Thoracic aorta (tissue), 2 donors: Measurements from ENCODE around the gene IMMT. TPM values are rescaled to one million over a fixed set of nuclear protein-coding genes. Genes with fewer than 3 reads are reported as not detected.

Experiments
- ATAC-seq: fragments of 150-250 bp; one replicate; pipeline ENCODE4 v1.8.0; 2017; ENCODE audit warnings: low read depth; ENCODE audit not compliant: insufficient number of reproducible peaks, low FRiP score
- DNase-seq: peaks from one replicate; pipeline ENCODE4 v3.0.0-alpha.2; 2020; ENCODE audit warnings: low spot score
- H3K27ac ChIP-seq, 2 donors: fragments of 200-600 bp; sonication (generic); 1 replicate in 1 of 2; 2 replicates in 1 of 2; pipeline ENCODE4 v1.5.1; 2016; ENCODE audit warnings: mild to moderate bottlenecking in 2 of 2, moderate library complexity in 2 of 2
- H3K27me3 ChIP-seq: fragments of 200-600 bp; sonication (generic); replicated peaks from 2 replicates; pipeline ENCODE4 v1.6.0; 2016; ENCODE audit warnings: mild to moderate bottlenecking; ENCODE audit not compliant: insufficient read depth
- H3K36me3 ChIP-seq: fragments of 200-600 bp; sonication (generic); one replicate; pipeline ENCODE4 v1.5.1; 2016
- H3K4me1 ChIP-seq, 2 donors: fragments of 200-600 bp; sonication (generic); 1 replicate in 1 of 2; 2 replicates in 1 of 2; pipeline versions ENCODE4 v1.5.1 to v1.6.0; 2016; ENCODE audit warnings: low read depth in 2 of 2, mild to moderate bottlenecking in 1 of 2; ENCODE audit not compliant: control insufficient read depth in 1 of 2
- H3K4me3 ChIP-seq: fragments of 200-600 bp; sonication (generic); 2 replicates; pipeline ENCODE4 v1.5.1; 2016; ENCODE audit warnings: mild to moderate bottlenecking
- H3K9me3 ChIP-seq: fragments of 200-600 bp; sonication (generic); 2 replicates; pipeline ENCODE4 v1.5.1; 2016
- total RNA-seq, 2 donors: library from RNA; depleted of rRNA; stranded (reverse); fragments of >200 nt; gene quantifications; one replicate each; pipeline versions ENCODE4 v1.1.0 to v1.2.3, GENCODE V29; 2016
- TF ChIP-seq, protein P1 (sequence below): fragments of 200-600 bp; sonication (generic); IDR thresholded peaks from one replicate; pipeline ENCODE4 v1.5.1; 2019; ENCODE audit warnings: antibody characterized with exemption

The IMMT gene
- total RNA-seq, 2 donors from 2014 or later: 33.3 to 54.7 TPM

DNA sequence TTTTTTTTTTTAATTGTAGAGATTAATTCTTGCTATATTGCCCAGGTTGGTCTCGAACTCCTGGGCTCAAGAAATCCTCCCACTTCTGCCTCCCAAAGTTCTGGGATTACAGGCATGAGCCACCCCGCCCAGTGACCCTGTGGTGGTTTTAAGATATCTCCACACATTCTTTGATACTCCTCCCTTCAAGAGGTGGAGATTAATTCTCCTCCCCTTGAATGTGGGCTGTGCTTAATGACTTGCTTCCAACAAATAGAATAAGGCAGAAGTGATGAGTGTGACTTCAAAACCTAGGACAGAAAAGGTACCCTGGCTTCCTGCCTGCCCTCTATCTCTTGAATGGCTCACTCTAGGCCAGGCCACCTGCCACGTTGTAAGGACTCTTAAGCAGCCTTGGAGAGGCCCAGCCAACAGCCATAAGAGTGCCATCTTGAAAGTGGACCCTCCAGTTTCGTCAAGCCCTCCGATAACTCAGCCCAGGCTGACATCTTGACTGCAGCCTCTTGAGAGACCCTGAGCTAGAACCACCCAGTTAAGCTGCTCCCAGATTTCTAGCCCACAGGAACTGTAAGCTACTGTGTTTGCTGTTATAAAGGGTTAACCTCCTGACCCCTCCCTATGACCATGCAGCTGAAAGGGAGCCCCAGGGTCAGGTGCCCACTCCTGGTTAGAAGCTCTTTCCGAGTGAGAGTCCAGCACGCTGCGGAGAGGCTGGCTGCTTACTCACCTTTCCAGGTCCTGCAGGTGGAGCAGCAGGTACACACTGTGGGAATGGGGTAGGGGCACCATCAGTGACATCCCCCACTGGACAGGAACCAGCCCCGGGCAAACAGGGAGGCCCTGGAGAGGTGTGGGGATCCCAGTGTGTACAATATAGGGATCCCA, 31.6 kb upstream of the IMMT start:
- DNase-seq (no peak), ATAC-seq (no peak)
- H3K9me3 ChIP-seq: no peaks in the 10 kb centered on the region
- H3K27me3 ChIP-seq: no peaks in the 10 kb centered on the region
- no peak overlapping the region for H3K4me3 ChIP-seq
- TF ChIP-seq, protein P1, sequence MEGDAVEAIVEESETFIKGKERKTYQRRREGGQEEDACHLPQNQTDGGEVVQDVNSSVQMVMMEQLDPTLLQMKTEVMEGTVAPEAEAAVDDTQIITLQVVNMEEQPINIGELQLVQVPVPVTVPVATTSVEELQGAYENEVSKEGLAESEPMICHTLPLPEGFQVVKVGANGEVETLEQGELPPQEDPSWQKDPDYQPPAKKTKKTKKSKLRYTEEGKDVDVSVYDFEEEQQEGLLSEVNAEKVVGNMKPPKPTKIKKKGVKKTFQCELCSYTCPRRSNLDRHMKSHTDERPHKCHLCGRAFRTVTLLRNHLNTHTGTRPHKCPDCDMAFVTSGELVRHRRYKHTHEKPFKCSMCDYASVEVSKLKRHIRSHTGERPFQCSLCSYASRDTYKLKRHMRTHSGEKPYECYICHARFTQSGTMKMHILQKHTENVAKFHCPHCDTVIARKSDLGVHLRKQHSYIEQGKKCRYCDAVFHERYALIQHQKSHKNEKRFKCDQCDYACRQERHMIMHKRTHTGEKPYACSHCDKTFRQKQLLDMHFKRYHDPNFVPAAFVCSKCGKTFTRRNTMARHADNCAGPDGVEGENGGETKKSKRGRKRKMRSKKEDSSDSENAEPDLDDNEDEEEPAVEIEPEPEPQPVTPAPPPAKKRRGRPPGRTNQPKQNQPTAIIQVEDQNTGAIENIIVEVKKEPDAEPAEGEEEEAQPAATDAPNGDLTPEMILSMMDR: no peak
- H3K27ac ChIP-seq: peak overlapping the region in 1 of 2 donors; percentile 46
- H3K36me3 ChIP-seq: no peaks in the 10 kb centered on the region
- H3K4me1 ChIP-seq: peaks cover 20 to 40% of the 10 kb centered on the region in 2 donors

DNA sequence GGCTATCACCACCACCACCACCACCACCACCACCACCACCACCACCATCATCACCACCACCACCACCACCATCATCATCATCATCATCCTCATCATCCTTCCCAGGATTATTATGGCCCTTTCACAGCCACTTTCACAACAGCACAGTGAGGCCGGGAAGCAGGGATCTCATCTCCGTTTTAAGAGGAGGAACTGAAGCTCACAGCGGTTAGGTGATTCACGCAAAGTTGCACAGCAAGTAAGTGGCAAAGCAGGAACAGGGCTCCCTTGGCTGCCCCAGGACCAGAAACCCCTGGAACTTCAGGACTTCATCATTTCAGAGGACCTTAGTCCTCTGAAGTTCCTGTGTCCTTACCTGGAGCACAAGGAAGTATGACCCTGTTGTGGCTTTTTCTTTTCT, 30.8 kb upstream of the IMMT start:
- no peak for DNase-seq
- Histone ChIP-seq H3K9me3 (no peaks in the 10 kb centered on the region), H3K4me3 (no peak overlapping the region), H3K27me3 (no peaks in the 10 kb centered on the region), H3K36me3 (no peaks in the 10 kb centered on the region), H3K27ac (peak overlapping the region; percentile 94 to 96), H3K4me1 (peaks cover 20 to 40% of the 10 kb centered on the region in 2 donors)
- TF ChIP-seq, protein P1: no peak
- ATAC-seq: no peak

DNA sequence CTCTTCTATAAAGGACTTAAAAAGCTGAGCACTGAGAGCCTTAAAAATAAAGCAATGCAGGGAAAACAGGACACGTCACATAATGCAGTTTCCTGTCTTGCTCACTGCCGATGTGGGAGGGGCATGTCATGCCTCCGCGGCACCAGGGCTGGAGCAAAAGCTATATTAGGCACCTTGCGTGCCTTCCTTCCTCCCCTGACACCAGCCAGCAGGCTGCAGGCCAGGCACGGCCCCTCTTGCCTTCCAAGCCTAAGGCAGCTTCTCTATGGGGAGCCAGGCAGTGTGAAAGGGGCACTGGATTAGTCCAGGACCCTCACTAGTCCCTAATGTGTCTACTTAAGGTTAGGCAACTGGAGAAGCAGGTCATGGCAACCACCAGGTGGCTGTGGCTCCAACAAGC, 30.3 kb upstream of the IMMT start:
- H3K27ac ChIP-seq: peak overlapping the region; percentile 94 to 96
- DNase-seq (peak; percentile 57), ATAC-seq (peak; percentile 44)
- H3K4me3 ChIP-seq: peak overlapping the region; percentile 58
- peaks cover 20 to 40% of the 10 kb centered on the region in 2 donors for H3K4me1 ChIP-seq
- no peaks in the 10 kb centered on the region for H3K36me3 ChIP-seq
- no peaks in the 10 kb centered on the region for H3K9me3 ChIP-seq
- no peaks in the 10 kb centered on the region for H3K27me3 ChIP-seq
- TF ChIP-seq, protein P1: peak; percentile 7

DNA sequence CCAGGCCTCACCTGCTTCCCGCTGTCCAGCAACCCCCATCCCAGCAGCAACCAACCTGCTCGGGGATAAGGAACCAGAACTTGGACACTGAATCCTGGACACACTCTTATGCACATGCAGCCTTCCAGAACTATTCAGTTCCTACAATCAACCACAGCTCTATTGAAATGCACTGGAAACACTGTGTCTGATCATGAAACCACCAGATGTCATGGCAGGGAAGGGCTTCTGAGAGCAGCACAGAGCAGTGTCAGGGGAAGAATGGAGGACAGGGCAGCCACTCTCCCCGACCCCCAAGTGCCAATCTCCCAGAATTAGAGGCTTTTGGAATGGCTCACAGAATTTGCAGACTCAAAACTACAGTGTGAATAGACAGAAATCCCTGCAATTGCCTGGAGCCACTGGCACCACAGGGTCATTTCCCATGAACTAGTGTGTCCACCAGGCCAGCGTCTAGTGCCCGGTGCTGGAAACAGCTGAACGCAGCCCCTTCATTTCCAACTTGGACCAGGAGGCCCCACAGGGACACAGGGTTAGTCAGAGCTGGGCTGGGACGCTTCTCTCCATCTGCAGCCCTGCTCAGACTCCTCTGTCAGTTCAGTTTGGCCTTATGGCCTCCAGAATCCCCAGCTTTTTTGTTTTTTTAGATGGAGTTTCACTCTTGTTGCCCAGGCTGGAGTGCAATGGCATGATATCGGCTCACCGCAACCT, 29.5 kb upstream of the IMMT start:
- DNase-seq (no peak), ATAC-seq (peak; percentile 22)
- TF ChIP-seq, protein P1: no peak
- Histone ChIP-seq H3K27ac (peak overlapping the region; percentile 94 to 96), H3K27me3 (no peaks in the 10 kb centered on the region), H3K4me3 (peak overlapping the region; percentile 58), H3K36me3 (no peaks in the 10 kb centered on the region), H3K9me3 (no peaks in the 10 kb centered on the region), H3K4me1 (peaks cover 20 to 40% of the 10 kb centered on the region in 2 donors)

DNA sequence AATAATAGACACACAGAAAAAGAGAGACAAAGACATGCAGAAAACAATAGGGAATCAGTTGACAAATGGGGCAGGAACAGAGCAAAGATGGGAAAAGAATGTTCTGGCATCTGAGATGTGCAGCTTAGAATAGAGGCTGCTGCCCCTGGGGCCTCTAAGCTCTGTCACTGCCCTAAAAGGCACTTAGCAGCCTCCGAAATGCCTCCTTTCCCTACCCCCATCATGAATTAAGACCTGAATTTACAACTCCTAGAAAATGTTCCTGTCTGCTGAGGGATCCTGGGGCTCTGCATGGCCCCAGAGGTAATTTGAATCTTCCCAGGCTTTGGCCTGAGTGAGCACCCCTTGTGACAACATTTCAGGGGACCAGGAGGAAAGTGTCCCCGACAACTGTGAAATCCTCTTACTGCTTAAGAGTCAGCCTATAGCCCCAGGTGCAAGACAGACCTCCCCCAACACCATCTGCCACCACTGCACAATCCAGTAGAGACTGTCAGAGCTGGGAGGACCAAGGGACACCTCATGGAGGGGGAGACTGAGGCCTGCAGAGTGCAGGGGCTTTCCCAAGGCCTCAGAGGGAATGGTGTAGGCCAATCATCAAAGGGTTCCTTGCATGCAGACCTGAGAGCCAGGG, 28.8 kb upstream of the IMMT start:
- no peak for ATAC-seq
- Histone ChIP-seq H3K27ac (peak overlapping the region; percentile 94 to 96), H3K27me3 (no peaks in the 10 kb centered on the region), H3K36me3 (no peaks in the 10 kb centered on the region), H3K4me1 (peaks cover 20 to 40% of the 10 kb centered on the region in 2 donors), H3K9me3 (no peaks in the 10 kb centered on the region), H3K4me3 (no peak overlapping the region)
- TF ChIP-seq, protein P1: no peak
- no peak for DNase-seq
